GM12891 (cell line): ENCODE measurements around the gene RUNX3.

Experiments
- PAX5 ChIP-seq: IDR thresholded peaks from 2 replicates; pipeline ENCODE4 v1.6.1; 2011; ENCODE audit warnings: low read length, moderate library complexity, mild to moderate bottlenecking; ENCODE audit not compliant: insufficient read depth, severe bottlenecking
- POLR2A ChIP-seq: IDR thresholded peaks from 2 replicates; pipeline ENCODE4 v1.6.1; 2011; ENCODE audit warnings: low read depth, low read length, control low read depth
- POLR2AphosphoS5 ChIP-seq: IDR thresholded peaks from 2 replicates; pipeline ENCODE4 v1.6.1; 2011; ENCODE audit warnings: low read depth, low read length, control low read depth

DNA sequence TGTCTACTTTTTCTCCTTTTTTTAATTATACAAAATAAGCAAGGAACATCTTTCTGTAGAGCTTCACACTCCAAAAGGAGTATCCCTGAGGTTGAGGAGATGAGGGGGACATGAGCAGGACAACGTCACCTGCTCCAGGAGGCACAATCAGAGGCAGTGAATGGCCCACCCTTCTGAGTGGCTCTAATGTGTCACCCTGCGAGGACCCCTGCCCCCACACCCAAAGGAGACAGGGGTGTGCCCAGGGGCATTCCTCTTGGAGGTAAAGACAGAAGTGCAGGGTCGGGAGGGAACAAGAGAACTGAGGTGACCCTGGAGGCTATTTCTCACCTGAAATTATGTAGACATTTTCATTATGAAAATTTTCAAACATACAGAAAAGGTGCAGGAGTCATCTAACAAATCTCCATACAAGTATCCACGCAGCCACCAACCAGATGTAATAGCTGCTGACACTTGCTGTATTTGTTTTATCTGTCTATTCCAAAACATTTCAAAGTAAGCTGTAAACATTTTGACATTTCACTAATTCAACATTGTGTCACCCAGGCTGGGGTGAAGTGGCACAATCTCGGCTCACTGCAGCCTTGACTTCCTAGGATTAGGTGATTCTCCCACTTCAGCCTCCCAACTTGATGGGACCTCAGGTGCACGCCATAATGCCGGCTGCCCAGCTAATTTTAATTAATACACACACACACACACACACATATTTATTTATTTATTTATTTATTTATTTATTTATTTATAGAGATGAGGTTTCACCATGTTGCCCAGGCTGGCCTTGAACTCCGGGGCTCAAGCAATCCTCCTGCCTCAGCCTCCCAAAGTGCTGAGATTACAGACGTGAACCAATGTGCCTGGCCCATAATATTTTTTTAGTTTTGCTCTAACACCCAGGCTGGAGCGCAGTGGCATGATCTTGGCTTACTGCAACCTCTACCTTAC is 70.7 kb downstream of the RUNX3 start:
- TF ChIP-seq POLR2A (no peak), POLR2AphosphoS5 (no peak), PAX5 (no peak)
